ENCODE measurements around the gene KDM2B. TPM values are rescaled to one million over a fixed set of nuclear protein-coding genes. Genes with fewer than 3 reads are reported as not detected.

KDM2B gene
- total and polyA plus RNA-seq, 2 donors (not counting 3 experiments of a cell fraction or from before 2014, with no cell fraction given), result 26.8 to 37.3 TPM

DNA sequence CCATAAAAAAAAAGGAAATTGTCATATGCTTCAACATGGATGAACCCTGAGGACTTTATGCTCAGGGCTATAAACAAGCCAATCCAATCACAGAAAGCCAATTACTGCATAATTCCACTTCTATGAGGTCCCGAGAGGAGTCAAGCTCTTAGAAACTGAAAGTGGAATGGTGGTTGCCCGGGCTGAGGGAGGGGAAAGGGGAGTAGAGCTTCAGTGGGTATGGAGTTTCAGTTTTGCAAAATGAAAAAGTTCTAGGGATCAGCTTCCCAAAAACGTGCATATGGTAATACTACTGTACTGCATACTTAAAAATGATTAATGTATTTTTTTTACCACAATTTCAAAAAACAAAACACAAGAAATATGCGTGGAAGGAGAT is 128.9 kb downstream of the KDM2B start:
- TF ChIP-seq, protein P1, sequence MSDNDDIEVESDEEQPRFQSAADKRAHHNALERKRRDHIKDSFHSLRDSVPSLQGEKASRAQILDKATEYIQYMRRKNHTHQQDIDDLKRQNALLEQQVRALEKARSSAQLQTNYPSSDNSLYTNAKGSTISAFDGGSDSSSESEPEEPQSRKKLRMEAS (IDR thresholded peaks at IDR 0.05; ENCODE audit: insufficient read depth, insufficient read length), result no peak
- TF ChIP-seq GATA2 (IDR thresholded peaks at IDR 0.05; ENCODE audit: insufficient read depth, insufficient read length, low read depth, low read length), result no peak
- TF ChIP-seq JUN (IDR thresholded peaks at IDR 0.05; ENCODE audit: borderline replicate concordance, insufficient read depth, insufficient read length, low read depth), result no peak
- no peak for TF ChIP-seq EZH2 (IDR thresholded peaks at IDR 0.05; ENCODE audit: borderline replicate concordance, low read depth, low read length, severe bottlenecking)
- Histone ChIP-seq H3K4me3 (replicated peaks in 1 of 3; ENCODE audit: insufficient read depth in 1 of 3, low read depth in 1 of 3, low read length in 3 of 3) (no peak overlapping the region), H3K4me1 (ENCODE audit: control insufficient read depth, extremely low read depth, insufficient read depth, low read length) (peaks cover 7% of the 10 kb centered on the region), H4K20me1 (replicated peaks; ENCODE audit: control insufficient read depth, extremely low read depth, insufficient read depth, low read length) (no peaks in the 10 kb centered on the region), H3K79me2 (ENCODE audit: control insufficient read depth, insufficient read depth, low read length) (peaks cover 30% of the 10 kb centered on the region), H3K36me3 (ENCODE audit: control insufficient read depth in 2 of 2, extremely low read depth in 1 of 2, insufficient read depth in 2 of 2, low read length in 2 of 2) (peaks cover 0 to 2% of the 10 kb centered on the region in 2 experiments), H3K9me3 (replicated peaks; ENCODE audit: control insufficient read depth, insufficient read depth, low read length) (no peaks in the 10 kb centered on the region), H3K9ac (replicated peaks; ENCODE audit: extremely low read depth, insufficient read depth, low read length) (no peak overlapping the region), H3K27ac (ENCODE audit: insufficient read depth, low read depth, low read length) (no peak overlapping the region), H2AFZ (ENCODE audit: low read depth, low read length) (no peak overlapping the region), H3K4me2 (ENCODE audit: insufficient read depth, low read length) (no peak overlapping the region), H3K27me3 (ENCODE audit: control insufficient read depth in 2 of 2, insufficient read depth in 2 of 2, low read length in 2 of 2) (no peaks in the 10 kb centered on the region), H3K9me1 (replicated peaks; ENCODE audit: control insufficient read depth, extremely low read depth, insufficient read depth, low read length) (no peaks in the 10 kb centered on the region)
- no TSS peak for BruUV-seq (replicated peaks)
- dilution Hi-C loops (cut with MboI; ENCODE audit: extremely low pct_ligation_motif_present, low sequenced_read_pairs), result no loop called here
- CTCF ChIA-PET, result no interaction called here
- POLR2A ChIA-PET, result no interaction called here
- FAIRE-seq (no peak), DNase-seq (ENCODE audit: low read depth, low spot score) (no peak)
- intact Hi-C loops (cut with micrococcal nuclease), result no loop called here

DNA sequence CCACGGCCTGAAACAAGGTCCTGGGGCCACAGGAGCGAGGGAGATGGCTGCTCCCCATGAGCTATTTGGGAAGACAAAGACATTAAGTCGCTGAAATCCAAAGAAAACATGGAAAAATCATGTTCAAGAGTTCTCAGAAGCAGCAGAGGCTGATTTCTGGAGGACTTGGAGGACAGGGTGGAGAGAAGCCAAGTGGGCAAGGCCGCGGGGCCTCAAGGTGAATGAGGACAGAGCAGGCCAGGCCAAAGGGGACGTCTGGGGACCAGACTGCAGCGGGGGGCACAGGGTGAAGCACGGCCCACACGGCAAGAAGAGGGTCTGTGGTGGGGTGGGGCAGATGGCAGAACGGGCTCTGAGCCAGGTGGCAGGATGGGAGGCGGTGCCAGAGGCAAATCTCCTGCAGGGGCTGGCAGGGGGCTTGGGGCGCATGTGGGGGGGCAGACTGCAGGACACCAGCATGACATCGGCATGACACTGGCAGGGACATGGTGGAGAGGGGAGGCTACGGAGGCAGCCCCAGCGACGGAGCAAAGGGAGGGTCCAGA is 132.0 kb downstream of the KDM2B start:
- H3K4me2 ChIP-seq (ENCODE audit: insufficient read depth, low read length), result no peak overlapping the region
- H3K9me1 ChIP-seq (replicated peaks; ENCODE audit: control insufficient read depth, extremely low read depth, insufficient read depth, low read length), result no peaks in the 10 kb centered on the region
- H3K27me3 ChIP-seq (ENCODE audit: control insufficient read depth in 2 of 2, insufficient read depth in 2 of 2, low read length in 2 of 2), result no peaks in the 10 kb centered on the region
- dilution Hi-C loops (cut with MboI; ENCODE audit: extremely low pct_ligation_motif_present, low sequenced_read_pairs), result no loop called here
- ChIA-PET POLR2A (no interaction called here), CTCF (no interaction called here)
- H3K79me2 ChIP-seq (ENCODE audit: control insufficient read depth, insufficient read depth, low read length), result peaks cover 4% of the 10 kb centered on the region
- H3K9me3 ChIP-seq (replicated peaks; ENCODE audit: control insufficient read depth, insufficient read depth, low read length), result no peaks in the 10 kb centered on the region
- TF ChIP-seq, protein P2, sequence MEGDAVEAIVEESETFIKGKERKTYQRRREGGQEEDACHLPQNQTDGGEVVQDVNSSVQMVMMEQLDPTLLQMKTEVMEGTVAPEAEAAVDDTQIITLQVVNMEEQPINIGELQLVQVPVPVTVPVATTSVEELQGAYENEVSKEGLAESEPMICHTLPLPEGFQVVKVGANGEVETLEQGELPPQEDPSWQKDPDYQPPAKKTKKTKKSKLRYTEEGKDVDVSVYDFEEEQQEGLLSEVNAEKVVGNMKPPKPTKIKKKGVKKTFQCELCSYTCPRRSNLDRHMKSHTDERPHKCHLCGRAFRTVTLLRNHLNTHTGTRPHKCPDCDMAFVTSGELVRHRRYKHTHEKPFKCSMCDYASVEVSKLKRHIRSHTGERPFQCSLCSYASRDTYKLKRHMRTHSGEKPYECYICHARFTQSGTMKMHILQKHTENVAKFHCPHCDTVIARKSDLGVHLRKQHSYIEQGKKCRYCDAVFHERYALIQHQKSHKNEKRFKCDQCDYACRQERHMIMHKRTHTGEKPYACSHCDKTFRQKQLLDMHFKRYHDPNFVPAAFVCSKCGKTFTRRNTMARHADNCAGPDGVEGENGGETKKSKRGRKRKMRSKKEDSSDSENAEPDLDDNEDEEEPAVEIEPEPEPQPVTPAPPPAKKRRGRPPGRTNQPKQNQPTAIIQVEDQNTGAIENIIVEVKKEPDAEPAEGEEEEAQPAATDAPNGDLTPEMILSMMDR (IDR thresholded peaks at IDR 0.05; ENCODE audit: extremely low read depth in 1 of 2, insufficient read depth in 1 of 2, low read depth in 1 of 2, low read length in 2 of 2), result no peak
- TF ChIP-seq FOS (IDR thresholded peaks at IDR 0.05; ENCODE audit: borderline replicate concordance, insufficient read depth, low read length) (no peak), EZH2 (IDR thresholded peaks at IDR 0.05; ENCODE audit: borderline replicate concordance, low read depth, low read length, severe bottlenecking) (no peak), POLR2AphosphoS5 (IDR thresholded peaks at IDR 0.05; ENCODE audit: insufficient read depth, low read depth, low read length) (no peak), POLR2A (IDR thresholded peaks at IDR 0.05; ENCODE audit: low read depth, low read length) (no peak), JUN (IDR thresholded peaks at IDR 0.05; ENCODE audit: borderline replicate concordance, insufficient read depth, insufficient read length, low read depth) (no peak), MYC (IDR thresholded peaks at IDR 0.05; ENCODE audit: low read depth, low read length) (no peak), GATA2 (IDR thresholded peaks at IDR 0.05; ENCODE audit: insufficient read depth, insufficient read length, low read depth, low read length) (no peak)
- TF ChIP-seq, protein P1 (IDR thresholded peaks at IDR 0.05; ENCODE audit: insufficient read depth, insufficient read length), result no peak
- peaks cover 2 to 3% of the 10 kb centered on the region in 2 experiments for H3K36me3 ChIP-seq (ENCODE audit: control insufficient read depth in 2 of 2, extremely low read depth in 1 of 2, insufficient read depth in 2 of 2, low read length in 2 of 2)
- H3K27ac ChIP-seq (ENCODE audit: insufficient read depth, low read depth, low read length), result no peak overlapping the region
- peaks cover 7% of the 10 kb centered on the region for H3K4me1 ChIP-seq (ENCODE audit: control insufficient read depth, extremely low read depth, insufficient read depth, low read length)
- intact Hi-C loops (cut with micrococcal nuclease), result no loop called here
- no peak overlapping the region for H3K4me3 ChIP-seq (replicated peaks in 1 of 3; ENCODE audit: insufficient read depth in 1 of 3, low read depth in 1 of 3, low read length in 3 of 3)
- FAIRE-seq (no peak), DNase-seq (ENCODE audit: low read depth, low spot score) (no peak)
- H3K9ac ChIP-seq (replicated peaks; ENCODE audit: extremely low read depth, insufficient read depth, low read length), result no peak overlapping the region
- no TSS peak for BruUV-seq (replicated peaks)
- no peak overlapping the region for H2AFZ ChIP-seq (ENCODE audit: low read depth, low read length)
- no peaks in the 10 kb centered on the region for H4K20me1 ChIP-seq (replicated peaks; ENCODE audit: control insufficient read depth, extremely low read depth, insufficient read depth, low read length)
